C4-2B (cell line): ENCODE data around the gene CHRNA3.

Experiments used
- CTCF ChIP-seq: fragments of 450-650 bp; conservative IDR thresholded peaks from 2 replicates; pipeline ENCODE4 v1.5.1; 2017; ENCODE audit warnings: mild to moderate bottlenecking
- ZFX ChIP-seq: fragments of 450-650 bp; IDR thresholded peaks from 2 replicates; pipeline ENCODE4 v1.6.1; 2017

GRCh38 chr15:78637776-78638435 lies 17.1 kb upstream of the CHRNA3 start:
- no peak for TF ChIP-seq CTCF
- TF ChIP-seq ZFX = no peak
